Activated naive CD4-positive, alpha-beta T cell treated with anti-CD3 and anti-CD28 coated beads, Interleukin-2, amount 50 U/mL, for 72 hours (primary cell): ENCODE data around the gene DDIAS. TPM values are rescaled to one million over a fixed set of nuclear protein-coding genes. Genes with fewer than 3 reads are reported as not detected.
A peak's percentile ranks its signal among the peaks of the same experiment; 100 is the strongest.
"Not testable (repeated sequence)": the region's sequence is repeated elsewhere in the genome, so short reads cannot be mapped to it uniquely, and the experiment has no call there.

Source experiments
- ATAC-seq, 2 donors: fragments of 150-1000 bp; cut with Tn5 transposase; 2 replicates each; pipeline ENCODE4 v1.10.0; 2021; ENCODE audit warnings: mild to moderate bottlenecking in 2 of 2, moderate library complexity in 2 of 2
- DNase-seq, 2 donors: peaks; one replicate each; pipeline ENCODE4 v3.0.0; 2021 to 2022; ENCODE audit warnings: low spot score in 2 of 2
- H3K27ac Mint-ChIP-seq, 2 donors: one replicate each; pipeline ENCODE4 v1.8.0; 2022; ENCODE audit warnings: mild to moderate bottlenecking in 2 of 2, mixed read lengths in 2 of 2
- H3K36me3 Mint-ChIP-seq, 2 donors: one replicate each; pipeline ENCODE4 v1.8.0; 2022; ENCODE audit warnings: mixed read lengths in 2 of 2
- H3K9me3 Mint-ChIP-seq, 2 donors: one replicate each; pipeline ENCODE4 v1.8.0; 2022; ENCODE audit warnings: mixed read lengths in 2 of 2
- total RNA-seq, 2 donors: library from RNA; stranded (reverse); gene quantifications; one replicate each; pipeline ENCODE4 v1.2.3, GENCODE V29; 2022

DDIAS gene
- total RNA-seq, 2 donors from 2014 or later: 16.2 to 21.4 TPM

- ATAC-seq (no peak), DNase-seq (no peak)
- H3K36me3 Mint-ChIP-seq: peaks cover 5 to 23% of the 10 kb centered on the region in 2 donors
- no peaks in the 10 kb centered on the region for H3K9me3 Mint-ChIP-seq
- peak overlapping the region in 1 of 2 donors; percentile 26 for H3K27ac Mint-ChIP-seq
Observed at GRCh38 chr11:82903843-82904586, 2.5 kb downstream of the DDIAS start.

GRCh38 chr11:82906236-82906635 lies 4.7 kb downstream of the DDIAS start:
- no peak for ATAC-seq
- DNase-seq: no peak
- Mint-ChIP-seq H3K9me3 (peaks cover 0 to under 1% of the 10 kb centered on the region in 2 donors), H3K36me3 (peaks cover 10 to 17% of the 10 kb centered on the region in 2 donors), H3K27ac (no peak overlapping the region)

GRCh38 chr11:82906931-82907330 lies 5.4 kb downstream of the DDIAS start:
- Mint-ChIP-seq H3K9me3 (peaks cover 5 to 6% of the 10 kb centered on the region in 2 donors), H3K27ac (no peak overlapping the region), H3K36me3 (peaks cover 17% of the 10 kb centered on the region in 2 donors)
- DNase-seq (no peak), ATAC-seq (no peak)

- H3K9me3 Mint-ChIP-seq: peaks cover 5 to 6% of the 10 kb centered on the region in 2 donors
- DNase-seq (no peak), ATAC-seq (no peak)
- H3K27ac Mint-ChIP-seq: no peak overlapping the region
- H3K36me3 Mint-ChIP-seq: peaks cover 16 to 18% of the 10 kb centered on the region in 2 donors
Observed at GRCh38 chr11:82907371-82907770, 5.8 kb downstream of the DDIAS start.

GRCh38 chr11:82908311-82908710 lies 6.8 kb downstream of the DDIAS start:
- H3K36me3 Mint-ChIP-seq: peaks cover 17 to 24% of the 10 kb centered on the region in 2 donors
- DNase-seq (no peak), ATAC-seq (no peak)
- peaks cover 5 to 6% of the 10 kb centered on the region in 2 donors for H3K9me3 Mint-ChIP-seq
- no peak overlapping the region for H3K27ac Mint-ChIP-seq

GRCh38 chr11:82909015-82909640 lies 7.6 kb downstream of the DDIAS start:
- no peak for ATAC-seq
- Mint-ChIP-seq H3K36me3 (peaks cover 17 to 26% of the 10 kb centered on the region in 2 donors), H3K9me3 (peaks cover 5 to 6% of the 10 kb centered on the region in 2 donors), H3K27ac (no peak overlapping the region)
- no peak for DNase-seq

GRCh38 chr11:82919786-82920185 lies 18.2 kb downstream of the DDIAS start:
- ATAC-seq, H3K9me3 Mint-ChIP-seq, DNase-seq: not testable (repeated sequence)
- peaks cover 45 to 68% of the 10 kb centered on the region in 2 donors for H3K36me3 Mint-ChIP-seq
- H3K27ac Mint-ChIP-seq: peak overlapping the region in 1 of 2 donors; percentile 66

- ATAC-seq, H3K9me3 Mint-ChIP-seq, DNase-seq: not testable (repeated sequence)
- peaks cover 44 to 64% of the 10 kb centered on the region in 2 donors for H3K36me3 Mint-ChIP-seq
- peak overlapping the region; percentile 5 to 66 for H3K27ac Mint-ChIP-seq
Observed at GRCh38 chr11:82920227-82920626, 18.7 kb downstream of the DDIAS start.

GRCh38 chr11:82922396-82923173 lies 21.0 kb downstream of the DDIAS start:
- H3K36me3 Mint-ChIP-seq: peaks cover 40 to 50% of the 10 kb centered on the region in 2 donors
- H3K27ac Mint-ChIP-seq, ATAC-seq, H3K9me3 Mint-ChIP-seq, DNase-seq: not testable (repeated sequence)

GRCh38 chr11:82924522-82925224 lies 23.1 kb downstream of the DDIAS start:
- no peak overlapping the region for H3K27ac Mint-ChIP-seq
- no peak for ATAC-seq

GRCh38 chr11:82927264-82927880 lies 25.8 kb downstream of the DDIAS start:
- Mint-ChIP-seq H3K36me3 (peaks cover 17 to 31% of the 10 kb centered on the region in 2 donors), H3K27ac (no peak overlapping the region), H3K9me3 (no peaks in the 10 kb centered on the region)
- peak; percentile 54 to 70 for ATAC-seq
- DNase-seq: peak in 1 of 2 donors; percentile 10

More at GRCh38 chr11:82924522-82925224, 23.1 kb downstream of the DDIAS start:
- peaks cover 3 to 4% of the 10 kb centered on the region in 2 donors for H3K9me3 Mint-ChIP-seq
- DNase-seq: no peak
- peaks cover 23 to 33% of the 10 kb centered on the region in 2 donors for H3K36me3 Mint-ChIP-seq

- no peak for DNase-seq
- no peak for ATAC-seq
- Mint-ChIP-seq H3K27ac (no peak overlapping the region), H3K9me3 (no peaks in the 10 kb centered on the region), H3K36me3 (peaks cover 24 to 38% of the 10 kb centered on the region in 2 donors)
Observed at GRCh38 chr11:82929121-82929520, 27.6 kb downstream of the DDIAS start.

GRCh38 chr11:82930229-82930628 lies 28.7 kb downstream of the DDIAS start:
- no peak for ATAC-seq
- Mint-ChIP-seq H3K27ac (no peak overlapping the region), H3K36me3 (peaks cover 24 to 41% of the 10 kb centered on the region in 2 donors), H3K9me3 (no peaks in the 10 kb centered on the region)
- no peak for DNase-seq

- peaks cover 24 to 41% of the 10 kb centered on the region in 2 donors for H3K36me3 Mint-ChIP-seq
- ATAC-seq (no peak), DNase-seq (no peak)
- H3K9me3 Mint-ChIP-seq: no peaks in the 10 kb centered on the region
- H3K27ac Mint-ChIP-seq: no peak overlapping the region
Observed at GRCh38 chr11:82930734-82931133, 29.2 kb downstream of the DDIAS start.

- Mint-ChIP-seq H3K27ac (no peak overlapping the region), H3K36me3 (peaks cover 24 to 41% of the 10 kb centered on the region in 2 donors), H3K9me3 (no peaks in the 10 kb centered on the region)
- DNase-seq (no peak), ATAC-seq (no peak)
Observed at GRCh38 chr11:82932564-82932963, 31.0 kb downstream of the DDIAS start.

GRCh38 chr11:82936261-82936660 lies 34.7 kb downstream of the DDIAS start:
- H3K9me3 Mint-ChIP-seq: peaks cover 9 to 16% of the 10 kb centered on the region in 2 donors
- no peak for ATAC-seq
- peaks cover 24 to 38% of the 10 kb centered on the region in 2 donors for H3K36me3 Mint-ChIP-seq
- DNase-seq: no peak
- H3K27ac Mint-ChIP-seq: no peak overlapping the region
